ENCODE data around the gene CTSS. TPM values are rescaled to one million over a fixed set of nuclear protein-coding genes. Genes with fewer than 3 reads are reported as not detected.
"Not testable (repeated sequence)": the region's sequence is repeated elsewhere in the genome, so short reads cannot be mapped to it uniquely, and the experiment has no call there.

Gene CTSS
- total and polyA plus RNA-seq, 2 donors (not counting 1 experiment from before 2014, with no cell fraction given): 106 to 221 TPM

GRCh38 chr1:150775276-150775675, 9.7 kb upstream of the CTSS start:
- Histone ChIP-seq H3K27me3 (replicated peaks in 1 of 4; ENCODE audit: control extremely low read depth in 1 of 4, control insufficient read depth in 3 of 4, insufficient read depth in 4 of 4, low read length in 3 of 4) (no peaks in the 10 kb centered on the region), H3K9me3 (ENCODE audit: control extremely low read depth in 1 of 3, control insufficient read depth in 2 of 3, insufficient read depth in 1 of 3, low read length in 2 of 3) (no peaks in the 10 kb centered on the region), H3K4me2 (replicated peaks; ENCODE audit: low read depth, low read length, poor library complexity, severe bottlenecking) (no peak overlapping the region), H3K4me1 (ENCODE audit: control insufficient read depth in 2 of 2, insufficient read depth in 2 of 2, low read length in 2 of 2) (peaks cover 0 to 4% of the 10 kb centered on the region in 2 donors), H2AFZ (ENCODE audit: insufficient read depth, low read depth, low read length, poor library complexity, severe bottlenecking) (no peak overlapping the region), H3K4me3 (ENCODE audit: control extremely low read depth in 1 of 5, extremely low read depth in 1 of 5, insufficient read depth in 1 of 5, low read depth in 2 of 5, low read length in 4 of 5) (no peak overlapping the region), H4K20me1 (ENCODE audit: control insufficient read depth, insufficient read depth, low read length, poor library complexity, severe bottlenecking) (no peaks in the 10 kb centered on the region), H3K9ac (ENCODE audit: low read length) (no peak overlapping the region), H3K27ac (ENCODE audit: low read length in 2 of 2) (no peak overlapping the region), H3K36me3 (replicated peaks in 1 of 2; ENCODE audit: control extremely low read depth in 1 of 2, control insufficient read depth in 1 of 2, extremely low read depth in 1 of 2, insufficient read depth in 2 of 2, low read length in 1 of 2) (no peaks in the 10 kb centered on the region), H3K79me2 (ENCODE audit: control insufficient read depth, insufficient read depth, low read length) (no peaks in the 10 kb centered on the region)
- H3K27me3 Mint-ChIP-seq: no peaks in the 10 kb centered on the region
- intact Hi-C loops (cut with micrococcal nuclease): no loop called here
- H3K27ac Mint-ChIP-seq: no peak overlapping the region
- TF ChIP-seq, protein P1, sequence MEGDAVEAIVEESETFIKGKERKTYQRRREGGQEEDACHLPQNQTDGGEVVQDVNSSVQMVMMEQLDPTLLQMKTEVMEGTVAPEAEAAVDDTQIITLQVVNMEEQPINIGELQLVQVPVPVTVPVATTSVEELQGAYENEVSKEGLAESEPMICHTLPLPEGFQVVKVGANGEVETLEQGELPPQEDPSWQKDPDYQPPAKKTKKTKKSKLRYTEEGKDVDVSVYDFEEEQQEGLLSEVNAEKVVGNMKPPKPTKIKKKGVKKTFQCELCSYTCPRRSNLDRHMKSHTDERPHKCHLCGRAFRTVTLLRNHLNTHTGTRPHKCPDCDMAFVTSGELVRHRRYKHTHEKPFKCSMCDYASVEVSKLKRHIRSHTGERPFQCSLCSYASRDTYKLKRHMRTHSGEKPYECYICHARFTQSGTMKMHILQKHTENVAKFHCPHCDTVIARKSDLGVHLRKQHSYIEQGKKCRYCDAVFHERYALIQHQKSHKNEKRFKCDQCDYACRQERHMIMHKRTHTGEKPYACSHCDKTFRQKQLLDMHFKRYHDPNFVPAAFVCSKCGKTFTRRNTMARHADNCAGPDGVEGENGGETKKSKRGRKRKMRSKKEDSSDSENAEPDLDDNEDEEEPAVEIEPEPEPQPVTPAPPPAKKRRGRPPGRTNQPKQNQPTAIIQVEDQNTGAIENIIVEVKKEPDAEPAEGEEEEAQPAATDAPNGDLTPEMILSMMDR (IDR thresholded peaks at IDR 0.05): no peak
- TF ChIP-seq EZH2 (IDR thresholded peaks at IDR 0.05; ENCODE audit: borderline replicate concordance, insufficient read depth, low read depth, low read length, poor library complexity, severe bottlenecking): no peak
- peaks cover 17% of the 10 kb centered on the region for H3K4me1 Mint-ChIP-seq
- DNase-seq: no peak
- ChIA-PET CTCF (interaction anchor here (0.6 kb wide), 1 partner anchor 601 kb away, joined by 4 read pairs; no protein-coding TSS in a partner anchor), POLR2A (no interaction called here)
- no peak overlapping the region for H3K4me3 Mint-ChIP-seq
- ATAC-seq (ENCODE audit: low read depth): no peak
- H3K9me3 Mint-ChIP-seq (ENCODE audit: insufficient read depth): no peaks in the 10 kb centered on the region
- WGBS (ENCODE audit: insufficient coverage): no CpG with 5 or more reads among the region's 3 CpGs

DNA sequence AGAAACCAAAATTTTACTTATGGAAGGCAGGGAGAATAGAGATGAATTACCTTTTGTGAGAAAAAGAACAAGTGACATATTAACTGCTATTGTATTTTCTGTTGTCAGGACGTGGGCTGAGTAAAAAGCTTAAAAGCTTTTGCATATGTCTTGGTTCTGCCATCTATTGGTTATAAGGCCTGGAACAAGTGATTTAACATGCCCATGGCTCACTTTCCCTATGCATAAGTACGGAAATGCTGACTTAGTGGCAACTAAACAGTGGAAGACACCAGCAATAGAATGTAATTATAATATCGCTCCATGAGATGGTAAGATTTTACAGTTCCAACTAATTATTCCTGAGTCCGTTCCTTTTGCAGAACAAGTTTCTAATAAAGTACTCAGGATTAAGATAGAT, 6.7 kb upstream of the CTSS start:
- peaks cover 0 to 4% of the 10 kb centered on the region in 2 donors for H3K4me1 ChIP-seq (ENCODE audit: control insufficient read depth in 2 of 2, insufficient read depth in 2 of 2, low read length in 2 of 2)
- no peak overlapping the region for H3K4me3 Mint-ChIP-seq

DNA sequence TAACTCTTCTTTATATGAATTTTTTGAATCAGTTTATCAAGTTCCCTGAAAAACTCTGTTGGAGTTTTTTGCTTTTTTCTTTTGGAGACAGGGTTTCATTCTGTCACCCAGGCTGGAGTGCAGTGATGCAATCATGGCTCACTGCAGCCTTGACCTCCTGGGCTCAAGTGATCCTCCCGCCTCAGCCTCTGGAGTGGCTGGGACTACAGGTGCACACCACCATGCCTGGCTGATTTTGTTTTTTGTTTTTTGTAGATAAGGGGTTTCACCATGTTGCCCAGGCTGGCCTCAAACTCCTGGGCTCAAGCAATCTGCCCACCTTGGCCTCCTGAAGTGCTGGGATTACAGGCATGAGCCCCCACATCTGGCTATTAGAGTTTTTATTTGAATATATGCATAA, 2.1 kb upstream of the CTSS start:
- POLR2A ChIA-PET: not testable (repeated sequence)

More for the DNA sequence above, 6.7 kb upstream of the CTSS start:
- Histone ChIP-seq H4K20me1 (ENCODE audit: control insufficient read depth, insufficient read depth, low read length, poor library complexity, severe bottlenecking) (no peaks in the 10 kb centered on the region), H3K4me3 (ENCODE audit: control extremely low read depth in 1 of 5, extremely low read depth in 1 of 5, insufficient read depth in 1 of 5, low read depth in 2 of 5, low read length in 4 of 5) (no peak overlapping the region), H2AFZ (ENCODE audit: insufficient read depth, low read depth, low read length, poor library complexity, severe bottlenecking) (no peak overlapping the region), H3K4me2 (replicated peaks; ENCODE audit: low read depth, low read length, poor library complexity, severe bottlenecking) (no peak overlapping the region), H3K9ac (ENCODE audit: low read length) (no peak overlapping the region), H3K27ac (ENCODE audit: low read length in 2 of 2) (no peak overlapping the region), H3K27me3 (replicated peaks in 1 of 4; ENCODE audit: control extremely low read depth in 1 of 4, control insufficient read depth in 3 of 4, insufficient read depth in 4 of 4, low read length in 3 of 4) (no peaks in the 10 kb centered on the region), H3K36me3 (replicated peaks in 1 of 2; ENCODE audit: control extremely low read depth in 1 of 2, control insufficient read depth in 1 of 2, extremely low read depth in 1 of 2, insufficient read depth in 2 of 2, low read length in 1 of 2) (no peaks in the 10 kb centered on the region), H3K79me2 (ENCODE audit: control insufficient read depth, insufficient read depth, low read length) (peaks cover 4% of the 10 kb centered on the region), H3K9me3 (ENCODE audit: control extremely low read depth in 1 of 3, control insufficient read depth in 2 of 3, insufficient read depth in 1 of 3, low read length in 2 of 3) (no peaks in the 10 kb centered on the region)
- intact Hi-C loops (cut with micrococcal nuclease): no loop called here
- H3K9me3 Mint-ChIP-seq (ENCODE audit: insufficient read depth): no peaks in the 10 kb centered on the region
- ATAC-seq (ENCODE audit: low read depth) (no peak), DNase-seq (no peak)
- H3K4me1 Mint-ChIP-seq: peaks cover 16% of the 10 kb centered on the region
- no peak for TF ChIP-seq EZH2 (IDR thresholded peaks at IDR 0.05; ENCODE audit: borderline replicate concordance, insufficient read depth, low read depth, low read length, poor library complexity, severe bottlenecking)
- TF ChIP-seq, protein P1 (IDR thresholded peaks at IDR 0.05): no peak
- ChIA-PET POLR2A (no interaction called here), CTCF (no interaction called here)
- no peaks in the 10 kb centered on the region for H3K27me3 Mint-ChIP-seq
- no peak overlapping the region for H3K27ac Mint-ChIP-seq
- WGBS (ENCODE audit: insufficient coverage): 67% methylated on average over 1 of the region's 4 CpGs

More for the DNA sequence above, 2.1 kb upstream of the CTSS start:
- H3K9me3 ChIP-seq (ENCODE audit: control extremely low read depth in 1 of 3, control insufficient read depth in 2 of 3, insufficient read depth in 1 of 3, low read length in 2 of 3); H3K27me3 ChIP-seq (replicated peaks in 1 of 4; ENCODE audit: control extremely low read depth in 1 of 4, control insufficient read depth in 3 of 4, insufficient read depth in 4 of 4, low read length in 3 of 4); H3K27ac ChIP-seq (ENCODE audit: low read length in 2 of 2); H3K4me3 Mint-ChIP-seq; H3K9me3 Mint-ChIP-seq (ENCODE audit: insufficient read depth); H4K20me1 ChIP-seq (ENCODE audit: control insufficient read depth, insufficient read depth, low read length, poor library complexity, severe bottlenecking); H3K4me2 ChIP-seq (replicated peaks; ENCODE audit: low read depth, low read length, poor library complexity, severe bottlenecking); H2AFZ ChIP-seq (ENCODE audit: insufficient read depth, low read depth, low read length, poor library complexity, severe bottlenecking); H3K27me3 Mint-ChIP-seq; ATAC-seq (ENCODE audit: low read depth); H3K36me3 ChIP-seq (replicated peaks in 1 of 2; ENCODE audit: control extremely low read depth in 1 of 2, control insufficient read depth in 1 of 2, extremely low read depth in 1 of 2, insufficient read depth in 2 of 2, low read length in 1 of 2); H3K4me3 ChIP-seq (ENCODE audit: control extremely low read depth in 1 of 5, extremely low read depth in 1 of 5, insufficient read depth in 1 of 5, low read depth in 2 of 5, low read length in 4 of 5); H3K9ac ChIP-seq (ENCODE audit: low read length); DNase-seq: not testable (repeated sequence)
- Histone ChIP-seq H3K79me2 (ENCODE audit: control insufficient read depth, insufficient read depth, low read length) (peaks cover 44% of the 10 kb centered on the region), H3K4me1 (ENCODE audit: control insufficient read depth in 2 of 2, insufficient read depth in 2 of 2, low read length in 2 of 2) (peaks cover 16 to 26% of the 10 kb centered on the region in 2 donors)
- intact Hi-C loops (cut with micrococcal nuclease): loop anchor here (5.0 to 10.0 kb wide), 3 partner anchors 140 to 397 kb away; partner anchors contain the start of genes ENSA, LYSMD1 and SCNM1
- Mint-ChIP-seq H3K4me1 (peaks cover 40% of the 10 kb centered on the region), H3K27ac (peak overlapping the region; percentile 5)
- WGBS (ENCODE audit: insufficient coverage): no CpG with 5 or more reads among the region's 1 CpG
- CTCF ChIA-PET: interaction anchor here (2.1 kb wide), 1 partner anchor 154 kb away, joined by 10 read pairs; no protein-coding TSS in a partner anchor

Measured in B cell (primary cell).